HCT116 (cell line): ENCODE measurements around the gene ARMH1. TPM values are rescaled to one million over a fixed set of nuclear protein-coding genes. Genes with fewer than 3 reads are reported as not detected.

Source experiments
- ATAC-seq: fragments of 200-7000 bp; cut with Tn5 transposase; 2 replicates; pipeline ENCODE4 v1.9.1; 2020; ENCODE audit warnings: mild to moderate bottlenecking, moderate library complexity
- BruUV-seq: library from RNA; stranded (reverse); fragments of 400-500 nt; replicated peaks from 2 replicates; lab custom pipeline; 2021; lab: Mats Ljungman, UMichigan
- CTCF ChIA-PET: fragments of 300-600 bp; sonication (Branson Sonifier 250); formaldehyde crosslinking; loops from one replicate; lab custom pipeline; 2021; ENCODE audit warnings: antibody characterized with exemption; lab: Charles Lee
- POLR2A ChIA-PET: fragments of 300-600, 350-600 bp; sonication (Branson Sonifier 250); formaldehyde crosslinking; loops from one replicate; lab custom pipeline; 2021; ENCODE audit warnings: antibody characterized with exemption; lab: Charles Lee
- RAD21 ChIA-PET, 2 experiments: fragments of 300-600 bp; sonication (Branson Sonifier 250); formaldehyde crosslinking; loops; one replicate each; lab custom pipeline; 2023; ENCODE audit warnings: low total read pairs in 2 of 2; ENCODE audit not compliant: uncharacterized antibody in 2 of 2, unreplicated experiment in 2 of 2, low non-redundant PET in 1 of 2; lab: Charles Lee
- DNase-seq: peaks from one replicate; pipeline ENCODE4 v3.0.0-alpha.2; 2010; ENCODE audit warnings: low read depth, low spot score
- H2AFZ ChIP-seq: fragments of 200-600 bp; shearing (Covaris generic), sonication (generic); 2 replicates; pipeline ENCODE4 v1.6.1; 2017; ENCODE audit warnings: low read depth, mixed run types, mixed read lengths, antibody characterized with exemption, low read length; ENCODE audit not compliant: poor library complexity, severe bottlenecking
- H3K27ac ChIP-seq: 2 replicates; pipeline ENCODE4 v1.5.1; 2012; ENCODE audit warnings: low read depth, low read length
- H3K27me3 ChIP-seq: fragments of 200-600 bp; sonication (generic); 2 replicates; pipeline ENCODE4 v1.6.1; 2016; ENCODE audit warnings: mixed run types, low read length, mixed read lengths; ENCODE audit not compliant: insufficient read depth
- H3K36me3 ChIP-seq, 2 experiments: fragments of 200-500 bp in 1 of 2; fragments of 200-600 bp in 1 of 2; sonication (Bioruptor generic) in 1 of 2; sonication (generic) in 1 of 2; 2 replicates each; pipeline versions ENCODE4 v1.5.1 to v1.6.1; 2014 to 2016; ENCODE audit warnings: low read length in 2 of 2, inconsistent platforms in 1 of 2, mixed read lengths in 1 of 2, mixed run types in 1 of 2; ENCODE audit not compliant: insufficient read depth in 2 of 2, control insufficient read depth in 1 of 2
- H3K4me1 ChIP-seq, 2 experiments: fragments of 200-600 bp in 1 of 2; sonication (generic) in 1 of 2; 2 replicates each; pipeline versions ENCODE4 v1.5.1 to v1.6.1; 2012 to 2017; ENCODE audit warnings: low read length in 2 of 2, inconsistent platforms in 1 of 2, mild to moderate bottlenecking in 1 of 2, mixed read lengths in 1 of 2, mixed run types in 1 of 2, moderate library complexity in 1 of 2; ENCODE audit not compliant: insufficient read depth in 2 of 2, control insufficient read depth in 1 of 2
- H3K4me2 ChIP-seq: fragments of 200-600 bp; sonication (generic); 2 replicates; pipeline ENCODE4 v1.6.1; 2017; ENCODE audit warnings: mixed run types, low read length, mixed read lengths
- H3K4me3 ChIP-seq, 2 experiments: fragments of 200-600 bp in 1 of 2; sonication (generic) in 1 of 2; replicated peaks in 1 of 2; 2 replicates each; pipeline ENCODE4 v1.5.1; 2011 to 2016; ENCODE audit warnings: low read length in 2 of 2, control low read depth in 1 of 2, low read depth in 1 of 2, mild to moderate bottlenecking in 1 of 2, mixed read lengths in 1 of 2, mixed run types in 1 of 2
- H3K79me2 ChIP-seq: fragments of 200-600 bp; sonication (generic); 2 replicates; pipeline ENCODE4 v1.6.1; 2017; ENCODE audit warnings: mild to moderate bottlenecking, mixed run types, low read length, moderate library complexity, mixed read lengths; ENCODE audit not compliant: insufficient read depth
- H3K9ac ChIP-seq: fragments of 200-600 bp; sonication (generic); 2 replicates; pipeline ENCODE4 v1.6.1; 2016; ENCODE audit warnings: low read length, mixed read lengths
- H3K9me2 ChIP-seq: fragments of 200-600 bp; sonication (generic), shearing (Covaris generic); 2 replicates; pipeline ENCODE4 v1.6.1; 2017; ENCODE audit warnings: mixed run types, mild to moderate bottlenecking, moderate library complexity; ENCODE audit not compliant: insufficient read depth
- H3K9me3 ChIP-seq, 2 experiments: fragments of 200-500 bp in 1 of 2; fragments of 200-600 bp in 1 of 2; sonication (Bioruptor generic) in 1 of 2; sonication (generic) in 1 of 2; 2 replicates each; pipeline ENCODE4 v1.6.1; 2014 to 2017; ENCODE audit warnings: low read length in 2 of 2, mixed read lengths in 2 of 2, inconsistent platforms in 1 of 2, low read depth in 1 of 2, mild to moderate bottlenecking in 1 of 2, mixed run types in 1 of 2, moderate library complexity in 1 of 2; ENCODE audit not compliant: control insufficient read depth in 1 of 2, insufficient read depth in 1 of 2
- H4K20me1 ChIP-seq: fragments of 200-600 bp; sonication (generic), shearing (Covaris generic); 2 replicates; pipeline ENCODE4 v1.6.1; 2017; ENCODE audit warnings: mixed run types, mild to moderate bottlenecking, moderate library complexity; ENCODE audit not compliant: insufficient read depth
- CTCF ChIP-seq, 3 experiments: fragments of 200-600 bp in 1 of 3; sonication (generic) in 1 of 3; IDR thresholded peaks in 2 of 3; conservative IDR thresholded peaks in 1 of 3; 2 replicates each; pipeline ENCODE4 v1.5.1; 2012 to 2017; ENCODE audit warnings: low read depth in 2 of 3, low read length in 2 of 3, antibody characterized with exemption in 1 of 3, borderline replicate concordance in 1 of 3, control low read depth in 1 of 3, mild to moderate bottlenecking in 1 of 3, mixed read lengths in 1 of 3, mixed run types in 1 of 3, moderate library complexity in 1 of 3; ENCODE audit not compliant: insufficient read depth in 1 of 3
- EGR1 ChIP-seq: IDR thresholded peaks from 2 replicates; pipeline ENCODE4 v1.6.1; 2012; ENCODE audit warnings: low read depth
- ELF1 ChIP-seq: IDR thresholded peaks from 2 replicates; pipeline ENCODE4 v1.6.1; 2012; ENCODE audit warnings: low read depth, borderline replicate concordance
- EZH2 ChIP-seq: fragments of 200-600 bp; sonication (generic); IDR thresholded peaks from 2 replicates; pipeline ENCODE4 v1.6.1; 2017; ENCODE audit warnings: antibody characterized with exemption, mixed run types
- FOSL1 ChIP-seq: IDR thresholded peaks from 2 replicates; pipeline ENCODE4 v1.6.1; 2012; ENCODE audit warnings: low read depth
- SIN3A ChIP-seq: IDR thresholded peaks from 2 replicates; pipeline ENCODE4 v1.6.1; 2012; ENCODE audit warnings: low read depth
- SP1 ChIP-seq: IDR thresholded peaks from 2 replicates; pipeline ENCODE4 v1.6.1; 2012; ENCODE audit warnings: low read depth
- ZNF274 ChIP-seq: fragments of 200-500 bp; sonication (Bioruptor generic); IDR thresholded peaks from 2 replicates; pipeline ENCODE4 v1.6.1; 2014; ENCODE audit warnings: mild to moderate bottlenecking, low read depth, low read length, inconsistent platforms
- intact Hi-C: fragments of 100-400 bp; cut with micrococcal nuclease; formaldehyde crosslinking; loops from 2 replicates; pipeline ENCODE4 v1.10.0; 2022
- total RNA-seq: library from RNA; stranded (reverse); gene quantifications from one replicate; pipeline ENCODE4 v1.2.1, GENCODE V29; 2021; ENCODE audit not compliant: unreplicated experiment
- TF ChIP-seq, protein P1 (sequence below): IDR thresholded peaks from 2 replicates; pipeline ENCODE4 v1.6.1; 2011; ENCODE audit warnings: mild to moderate bottlenecking, low read length, moderate library complexity; ENCODE audit not compliant: insufficient replicate concordance; ENCODE audit errors: extremely low read depth
- TF ChIP-seq, protein P2 (sequence below): IDR thresholded peaks from 2 replicates; pipeline ENCODE4 v1.6.1; 2012

The ARMH1 gene
- total RNA-seq, 1 experiment from 2014 or later = 3.2 TPM

GRCh38 chr1:44678626-44679025 lies 4.1 kb downstream of the ARMH1 start:
- POLR2A ChIA-PET = interaction anchor here (1.7 kb wide), 1 partner anchor 43 kb away, joined by 4 read pairs; no protein-coding TSS in a partner anchor
- Histone ChIP-seq H3K27me3 (no peaks in the 10 kb centered on the region), H3K9me2 (no peaks in the 10 kb centered on the region)

More at GRCh38 chr1:44678626-44679025, 4.1 kb downstream of the ARMH1 start:
- ChIA-PET RAD21 (no interaction called here), CTCF (no interaction called here)
- Histone ChIP-seq H3K36me3 (no peaks in the 10 kb centered on the region), H3K9ac (no peak overlapping the region), H2AFZ (no peak overlapping the region), H4K20me1 (no peaks in the 10 kb centered on the region), H3K27ac (no peak overlapping the region), H3K4me3 (no peak overlapping the region), H3K4me2 (no peak overlapping the region), H3K79me2 (no peaks in the 10 kb centered on the region), H3K9me3 (no peaks in the 10 kb centered on the region), H3K4me1 (peaks cover 24 to 35% of the 10 kb centered on the region in 2 experiments)
- intact Hi-C loops = no loop called here
- no peak for DNase-seq
- TF ChIP-seq, protein P1, sequence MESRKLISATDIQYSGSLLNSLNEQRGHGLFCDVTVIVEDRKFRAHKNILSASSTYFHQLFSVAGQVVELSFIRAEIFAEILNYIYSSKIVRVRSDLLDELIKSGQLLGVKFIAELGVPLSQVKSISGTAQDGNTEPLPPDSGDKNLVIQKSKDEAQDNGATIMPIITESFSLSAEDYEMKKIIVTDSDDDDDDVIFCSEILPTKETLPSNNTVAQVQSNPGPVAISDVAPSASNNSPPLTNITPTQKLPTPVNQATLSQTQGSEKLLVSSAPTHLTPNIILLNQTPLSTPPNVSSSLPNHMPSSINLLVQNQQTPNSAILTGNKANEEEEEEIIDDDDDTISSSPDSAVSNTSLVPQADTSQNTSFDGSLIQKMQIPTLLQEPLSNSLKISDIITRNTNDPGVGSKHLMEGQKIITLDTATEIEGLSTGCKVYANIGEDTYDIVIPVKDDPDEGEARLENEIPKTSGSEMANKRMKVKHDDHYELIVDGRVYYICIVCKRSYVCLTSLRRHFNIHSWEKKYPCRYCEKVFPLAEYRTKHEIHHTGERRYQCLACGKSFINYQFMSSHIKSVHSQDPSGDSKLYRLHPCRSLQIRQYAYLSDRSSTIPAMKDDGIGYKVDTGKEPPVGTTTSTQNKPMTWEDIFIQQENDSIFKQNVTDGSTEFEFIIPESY = no peak
- TF ChIP-seq SIN3A (no peak), ZNF274 (no peak), EGR1 (no peak), ELF1 (no peak), CTCF (IDR thresholded peaks at IDR 0.05 in 2 of 3, conservative IDR thresholded peaks at IDR 0.05 in 1 of 3; ENCODE audit: borderline replicate concordance in 1 of 3, insufficient read depth in 1 of 3, low read depth in 2 of 3, low read length in 2 of 3) (no peak), FOSL1 (no peak), EZH2 (no peak), SP1 (no peak)
- TF ChIP-seq, protein P2, sequence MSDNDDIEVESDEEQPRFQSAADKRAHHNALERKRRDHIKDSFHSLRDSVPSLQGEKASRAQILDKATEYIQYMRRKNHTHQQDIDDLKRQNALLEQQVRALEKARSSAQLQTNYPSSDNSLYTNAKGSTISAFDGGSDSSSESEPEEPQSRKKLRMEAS = no peak
- BruUV-seq = no TSS peak
- no peak for ATAC-seq
